Prostate gland (tissue), 2 donors: ENCODE measurements around the gene ZNF581. TPM values are rescaled to one million over a fixed set of nuclear protein-coding genes. Genes with fewer than 3 reads are reported as not detected.

Source experiments
- DNase-seq: peaks from one replicate; pipeline ENCODE4 v3.0.0-alpha.2; 2019; ENCODE audit warnings: low spot score
- H3K27ac ChIP-seq, 2 donors: fragments of 200-600 bp; sonication (generic); 2 replicates each; pipeline ENCODE4 v1.5.1; 2017 to 2019
- H3K27me3 ChIP-seq: fragments of 200-600 bp; sonication (generic); replicated peaks from 2 replicates; pipeline ENCODE4 v1.5.1; 2019; ENCODE audit not compliant: insufficient read depth
- H3K36me3 ChIP-seq, 2 donors: fragments of 200-600 bp; sonication (generic); 1 replicate in 1 of 2; 2 replicates in 1 of 2; pipeline versions ENCODE4 v1.5.1 to v1.8.1; 2017 to 2019
- H3K4me1 ChIP-seq: fragments of 200-600 bp; sonication (generic); replicated peaks from 2 replicates; pipeline ENCODE4 v1.5.1; 2019
- H3K4me3 ChIP-seq, 2 donors: fragments of 200-600 bp; sonication (generic); 2 replicates each; pipeline ENCODE4 v1.5.1; 2017 to 2019
- H3K9me3 ChIP-seq: fragments of 200-600 bp; sonication (generic); 2 replicates; pipeline ENCODE4 v1.5.1; 2017
- CTCF ChIP-seq, 4 experiments: fragments of 200-600 bp in 2 of 4; fragments of 450-650 bp in 2 of 4; sonication (generic) in 2 of 4; IDR thresholded peaks; 1 replicate in 3 of 4; 2 replicates in 1 of 4; pipeline ENCODE4 v1.5.1; 2016 to 2019; ENCODE audit warnings: antibody characterized with exemption in 4 of 4, mild to moderate bottlenecking in 2 of 4, moderate library complexity in 2 of 4
- POLR2A ChIP-seq: fragments of 450-650 bp; IDR thresholded peaks from one replicate; pipeline ENCODE4 v1.6.1; 2016; ENCODE audit warnings: antibody characterized with exemption, mild to moderate bottlenecking
- POLR2AphosphoS5 ChIP-seq: sonication (generic); formaldehyde crosslinking; IDR thresholded peaks from one replicate; pipeline ENCODE4 v1.6.1; 2017; ENCODE audit warnings: antibody characterized with exemption
- WGBS: methylation state at CpG from one replicate; pipeline ENCODE4 v1.1.5; 2018; 5-methylcytosine and 5-hydroxymethylcytosine counted together
- intact Hi-C: fragments of 100-400 bp; cut with DNase I; formaldehyde crosslinking; loops from one replicate; pipeline ENCODE4 v1.14.2; 2022
- total RNA-seq, 2 donors: library from RNA; depleted of rRNA; stranded (reverse); fragments of >200 nt; gene quantifications; one replicate each; pipeline ENCODE4 v1.1.0, GENCODE V29; 2016

Gene ZNF581
- total RNA-seq, 2 donors from 2014 or later, result 19.7 to 20.6 TPM

- no peak for DNase-seq
- H3K27ac ChIP-seq, result no peak overlapping the region
- intact Hi-C loops, result no loop called here
- H3K4me1 ChIP-seq, result peaks cover 6% of the 10 kb centered on the region
- 62% methylated on average over 27 of the region's 27 CpGs for WGBS
- peaks cover 2 to 32% of the 10 kb centered on the region in 2 donors for H3K36me3 ChIP-seq
- H3K9me3 ChIP-seq, result no peaks in the 10 kb centered on the region
- no peak overlapping the region for H3K4me3 ChIP-seq
- H3K27me3 ChIP-seq, result no peaks in the 10 kb centered on the region
- TF ChIP-seq CTCF (IDR thresholded peaks at IDR 0.05), result no peak
- no peak for TF ChIP-seq POLR2AphosphoS5
- no peak for TF ChIP-seq POLR2A
Observed at GRCh38 chr19:55688422-55689218, 45.2 kb downstream of the ZNF581 start.

GRCh38 chr19:55689411-55690108, 46.1 kb downstream of the ZNF581 start:
- Histone ChIP-seq H3K4me1 (peaks cover 4% of the 10 kb centered on the region), H3K36me3 (peaks cover 2 to 41% of the 10 kb centered on the region in 2 donors), H3K27me3 (no peaks in the 10 kb centered on the region), H3K9me3 (no peaks in the 10 kb centered on the region), H3K4me3 (no peak overlapping the region), H3K27ac (no peak overlapping the region)
- 96% methylated on average over 35 of the region's 35 CpGs for WGBS
- intact Hi-C loops, result no loop called here
- no peak for DNase-seq
- TF ChIP-seq POLR2A, result no peak

- Histone ChIP-seq H3K4me1 (no peaks in the 10 kb centered on the region), H3K27me3 (no peaks in the 10 kb centered on the region), H3K4me3 (no peak overlapping the region), H3K27ac (no peak overlapping the region), H3K36me3 (peaks cover 2 to 48% of the 10 kb centered on the region in 2 donors), H3K9me3 (no peaks in the 10 kb centered on the region)
- 93% methylated on average over 20 of the region's 25 CpGs for WGBS
- DNase-seq, result no peak
- intact Hi-C loops, result no loop called here
- TF ChIP-seq CTCF (IDR thresholded peaks at IDR 0.05), result no peak
- no peak for TF ChIP-seq POLR2AphosphoS5
- no peak for TF ChIP-seq POLR2A
Observed at GRCh38 chr19:55690109-55690768, 46.8 kb downstream of the ZNF581 start.

- Histone ChIP-seq H3K4me3 (no peak overlapping the region), H3K27me3 (no peaks in the 10 kb centered on the region), H3K9me3 (no peaks in the 10 kb centered on the region), H3K36me3 (peaks cover 2 to 55% of the 10 kb centered on the region in 2 donors), H3K27ac (no peak overlapping the region), H3K4me1 (no peaks in the 10 kb centered on the region)
- intact Hi-C loops, result no loop called here
- no peak for DNase-seq
- 95% methylated on average over 31 of the region's 31 CpGs for WGBS
- no peak for TF ChIP-seq CTCF (IDR thresholded peaks at IDR 0.05)
- TF ChIP-seq POLR2AphosphoS5, result no peak
- TF ChIP-seq POLR2A, result no peak
Observed at GRCh38 chr19:55690769-55691545, 47.5 kb downstream of the ZNF581 start.
